Endothelial cell of umbilical vein (primary cell): ENCODE measurements around the gene NAGS. TPM values are rescaled to one million over a fixed set of nuclear protein-coding genes. Genes with fewer than 3 reads are reported as not detected.

ENCODE experiments used
- BruUV-seq: library from RNA; stranded (reverse); fragments of 400-500 nt; replicated peaks from 2 replicates; lab custom pipeline; 2021; lab: Mats Ljungman, UMichigan
- CTCF ChIA-PET: fragments of 300-600, 350-600 bp; sonication (Branson Sonifier 250); formaldehyde crosslinking; loops from one replicate; lab custom pipeline; 2021; ENCODE audit warnings: antibody characterized with exemption, inconsistent platforms; lab: Charles Lee
- POLR2A ChIA-PET: fragments of 300-600, 350-600 bp; sonication (Branson Sonifier 250); formaldehyde crosslinking; loops from one replicate; lab custom pipeline; 2021; ENCODE audit warnings: antibody characterized with exemption, inconsistent platforms; lab: Charles Lee
- DNase-seq: peaks from one replicate; pipeline ENCODE4 v3.0.0-alpha.2; 2011; ENCODE audit warnings: low read depth, low spot score
- FAIRE-seq: peaks from 2 replicates; lab custom pipeline; 2011; peaks lifted over from hg19 to GRCh38; lab: Jason Lieb, UNC
- H2AFZ ChIP-seq: 2 replicates; pipeline ENCODE4 v1.6.0; 2012; ENCODE audit warnings: low read depth, low read length, control low read depth, inconsistent platforms
- H3K27ac ChIP-seq: 2 replicates; pipeline ENCODE4 v1.5.1; 2011; ENCODE audit warnings: low read depth, mild to moderate bottlenecking, control low read depth, low read length, moderate library complexity; ENCODE audit not compliant: insufficient read depth
- H3K27me3 ChIP-seq, 2 experiments: 2 replicates each; pipeline versions ENCODE4 v1.6.0 to v1.6.1; 2011; ENCODE audit warnings: low read length in 2 of 2, mixed read lengths in 1 of 2; ENCODE audit not compliant: control insufficient read depth in 2 of 2, insufficient read depth in 2 of 2
- H3K36me3 ChIP-seq, 2 experiments: 2 replicates in 1 of 2; 3 replicates in 1 of 2; pipeline ENCODE4 v1.5.1; 2011; ENCODE audit warnings: low read length in 2 of 2, mild to moderate bottlenecking in 1 of 2, moderate library complexity in 1 of 2; ENCODE audit not compliant: control insufficient read depth in 2 of 2, insufficient read depth in 2 of 2; ENCODE audit errors: extremely low read depth in 1 of 2
- H3K4me1 ChIP-seq: 3 replicates; pipeline ENCODE4 v1.5.1; 2011; ENCODE audit warnings: mild to moderate bottlenecking, low read length; ENCODE audit not compliant: control insufficient read depth, insufficient read depth; ENCODE audit errors: extremely low read depth
- H3K4me2 ChIP-seq: 2 replicates; pipeline ENCODE4 v1.6.1; 2011; ENCODE audit warnings: low read length, control low read depth, mixed read lengths; ENCODE audit not compliant: insufficient read depth
- H3K4me3 ChIP-seq, 3 experiments: fragments of 200-600 bp in 1 of 3; sonication (generic), shearing (Covaris generic) in 1 of 3; replicated peaks in 1 of 3; 2 replicates each; pipeline ENCODE4 v1.5.1; 2011 to 2016; ENCODE audit warnings: control low read depth in 3 of 3, low read length in 3 of 3, mild to moderate bottlenecking in 2 of 3, inconsistent platforms in 1 of 3, low read depth in 1 of 3, moderate library complexity in 1 of 3; ENCODE audit not compliant: insufficient read depth in 1 of 3
- H3K79me2 ChIP-seq: 2 replicates; pipeline ENCODE4 v1.6.0; 2012; ENCODE audit warnings: low read length, inconsistent platforms; ENCODE audit not compliant: control insufficient read depth, insufficient read depth
- H3K9ac ChIP-seq: replicated peaks from 2 replicates; pipeline ENCODE3; 2011; ENCODE audit warnings: low read length, control low read depth; ENCODE audit not compliant: insufficient read depth; ENCODE audit errors: extremely low read depth
- H3K9me1 ChIP-seq: replicated peaks from 3 replicates; pipeline ENCODE4 v1.6.0; 2011; ENCODE audit warnings: mild to moderate bottlenecking, low read length; ENCODE audit not compliant: control insufficient read depth, insufficient read depth; ENCODE audit errors: extremely low read depth
- H3K9me3 ChIP-seq: replicated peaks from 2 replicates; pipeline ENCODE4 v1.5.1; 2012; ENCODE audit warnings: low read length, inconsistent platforms; ENCODE audit not compliant: control insufficient read depth, insufficient read depth
- H4K20me1 ChIP-seq: replicated peaks from 2 replicates; pipeline ENCODE3; 2011; ENCODE audit warnings: mild to moderate bottlenecking, low read length; ENCODE audit not compliant: control insufficient read depth, insufficient read depth; ENCODE audit errors: extremely low read depth
- FOS ChIP-seq: IDR thresholded peaks from 2 replicates; pipeline ENCODE4 v1.6.1; 2011; ENCODE audit warnings: mild to moderate bottlenecking, low read length, moderate library complexity, borderline replicate concordance; ENCODE audit not compliant: insufficient read depth
- GATA2 ChIP-seq: IDR thresholded peaks from 2 replicates; pipeline ENCODE4 v1.7.0; 2011; ENCODE audit warnings: low read depth, mild to moderate bottlenecking, moderate library complexity, mixed read lengths, low read length; ENCODE audit not compliant: insufficient read length, insufficient read depth
- JUN ChIP-seq: IDR thresholded peaks from 2 replicates; pipeline ENCODE4 v1.6.1; 2011; ENCODE audit warnings: borderline replicate concordance, low read depth; ENCODE audit not compliant: insufficient read length, insufficient read depth
- POLR2A ChIP-seq: IDR thresholded peaks from 2 replicates; pipeline ENCODE4 v1.6.1; 2012; ENCODE audit warnings: low read depth, mild to moderate bottlenecking, control low read depth, low read length
- POLR2AphosphoS5 ChIP-seq: IDR thresholded peaks from 2 replicates; pipeline ENCODE4 v1.6.1; 2012; ENCODE audit warnings: low read depth, mild to moderate bottlenecking, control low read depth, low read length, moderate library complexity; ENCODE audit not compliant: insufficient read depth
- dilution Hi-C: fragments of 300-500 bp; cut with MboI; formaldehyde crosslinking; loops from one replicate; pipeline ENCODE4 v1.15.0; 2019; ENCODE audit warnings: low sequenced_read_pairs; ENCODE audit not compliant: extremely low pct_ligation_motif_present
- intact Hi-C: fragments of 100-400 bp; cut with micrococcal nuclease; formaldehyde crosslinking; loops from one replicate; pipeline ENCODE4 v1.10.0; 2022
- polyA plus RNA-seq, 4 experiments: library from polyadenylated mRNA; depleted of rRNA in 3 of 4; stranded (reverse) in 3 of 4; unstranded in 1 of 4; fragments of >200 nt; gene quantifications; 2 replicates each; pipeline versions ENCODE4 v1.2.1 to v1.2.3, GENCODE V29; 2011 to 2012; ENCODE audit warnings: missing spikeins in 1 of 4
- total RNA-seq: library from RNA; stranded (reverse); gene quantifications from 2 replicates; pipeline ENCODE4 v1.2.3, GENCODE V29; 2021
- TF ChIP-seq, protein P1 (sequence below): IDR thresholded peaks from 2 replicates; pipeline ENCODE4 v1.6.1; 2011; ENCODE audit not compliant: insufficient read depth, insufficient read length
- TF ChIP-seq, protein P2 (sequence below), 2 donors: IDR thresholded peaks; 1 replicate in 1 of 2; 2 replicates in 1 of 2; pipeline ENCODE4 v1.5.1; 2011; ENCODE audit warnings: low read length in 2 of 2, mild to moderate bottlenecking in 2 of 2, moderate library complexity in 2 of 2, control low read depth in 1 of 2, inconsistent platforms in 1 of 2, low read depth in 1 of 2; ENCODE audit not compliant: insufficient read depth in 1 of 2; ENCODE audit errors: extremely low read depth in 1 of 2

Gene NAGS
- total and polyA plus RNA-seq, 2 donors (not counting 3 experiments of a cell fraction or from before 2014, with no cell fraction given), result 3.3 to 6.1 TPM

DNA sequence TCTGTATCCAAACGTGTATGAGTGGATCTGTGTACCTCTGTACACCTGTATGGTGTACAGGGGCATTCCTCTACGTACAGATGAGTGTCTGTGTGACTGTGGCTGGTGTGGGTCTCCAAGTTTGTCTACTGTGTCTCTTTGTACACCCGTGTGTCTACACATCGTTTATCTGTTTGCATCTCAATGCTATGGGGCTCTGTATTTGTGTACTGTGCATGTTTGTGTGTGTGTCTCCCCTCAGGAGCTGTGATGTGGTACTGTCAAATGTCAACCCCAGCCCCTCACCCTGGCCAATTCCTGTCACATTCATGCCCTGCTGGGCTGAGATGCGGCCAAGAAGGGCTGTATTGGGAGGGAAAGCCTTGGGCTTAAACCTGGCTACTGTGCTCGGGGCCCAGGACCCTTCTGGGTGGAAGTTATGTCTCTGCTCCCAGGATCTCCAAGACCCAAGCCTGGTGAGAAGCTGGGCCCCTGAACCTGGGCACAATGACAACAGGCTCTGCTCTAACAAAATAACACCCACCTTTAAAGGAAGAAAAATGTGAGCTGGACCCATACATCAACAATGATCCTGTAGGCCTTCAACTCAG lies 3.5 kb upstream of the NAGS start:
- POLR2A ChIA-PET, result no interaction called here
- Histone ChIP-seq H3K9ac (no peak overlapping the region), H3K9me3 (no peaks in the 10 kb centered on the region), H3K79me2 (peaks cover 9% of the 10 kb centered on the region), H3K36me3 (no peaks in the 10 kb centered on the region), H3K27ac (no peak overlapping the region), H3K4me3 (no peak overlapping the region), H3K4me1 (peaks cover 26% of the 10 kb centered on the region), H4K20me1 (no peaks in the 10 kb centered on the region), H2AFZ (no peak overlapping the region), H3K9me1 (no peaks in the 10 kb centered on the region), H3K27me3 (no peaks in the 10 kb centered on the region), H3K4me2 (no peak overlapping the region)
- CTCF ChIA-PET, result interaction anchor here (0.8 to 2.5 kb wide), 3 partner anchors 58 to 91 kb away, joined by 3 to 14 read pairs (median 4); partner anchors contain the start of gene PPY
- DNase-seq (no peak), FAIRE-seq (no peak)
- TF ChIP-seq, protein P1, sequence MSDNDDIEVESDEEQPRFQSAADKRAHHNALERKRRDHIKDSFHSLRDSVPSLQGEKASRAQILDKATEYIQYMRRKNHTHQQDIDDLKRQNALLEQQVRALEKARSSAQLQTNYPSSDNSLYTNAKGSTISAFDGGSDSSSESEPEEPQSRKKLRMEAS, result no peak
- no peak for TF ChIP-seq FOS
- no peak for TF ChIP-seq POLR2A
- TF ChIP-seq JUN, result no peak
- no peak for TF ChIP-seq POLR2AphosphoS5
- no peak for TF ChIP-seq GATA2
- TF ChIP-seq, protein P2, sequence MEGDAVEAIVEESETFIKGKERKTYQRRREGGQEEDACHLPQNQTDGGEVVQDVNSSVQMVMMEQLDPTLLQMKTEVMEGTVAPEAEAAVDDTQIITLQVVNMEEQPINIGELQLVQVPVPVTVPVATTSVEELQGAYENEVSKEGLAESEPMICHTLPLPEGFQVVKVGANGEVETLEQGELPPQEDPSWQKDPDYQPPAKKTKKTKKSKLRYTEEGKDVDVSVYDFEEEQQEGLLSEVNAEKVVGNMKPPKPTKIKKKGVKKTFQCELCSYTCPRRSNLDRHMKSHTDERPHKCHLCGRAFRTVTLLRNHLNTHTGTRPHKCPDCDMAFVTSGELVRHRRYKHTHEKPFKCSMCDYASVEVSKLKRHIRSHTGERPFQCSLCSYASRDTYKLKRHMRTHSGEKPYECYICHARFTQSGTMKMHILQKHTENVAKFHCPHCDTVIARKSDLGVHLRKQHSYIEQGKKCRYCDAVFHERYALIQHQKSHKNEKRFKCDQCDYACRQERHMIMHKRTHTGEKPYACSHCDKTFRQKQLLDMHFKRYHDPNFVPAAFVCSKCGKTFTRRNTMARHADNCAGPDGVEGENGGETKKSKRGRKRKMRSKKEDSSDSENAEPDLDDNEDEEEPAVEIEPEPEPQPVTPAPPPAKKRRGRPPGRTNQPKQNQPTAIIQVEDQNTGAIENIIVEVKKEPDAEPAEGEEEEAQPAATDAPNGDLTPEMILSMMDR (IDR thresholded peaks at IDR 0.05; ENCODE audit: extremely low read depth in 1 of 2, insufficient read depth in 1 of 2, low read depth in 1 of 2, low read length in 2 of 2), result no peak
- BruUV-seq, result no TSS peak
- dilution Hi-C loops, result no loop called here
- intact Hi-C loops, result loop anchor here (10.0 kb wide), 1 partner anchor 114 kb away; no protein-coding TSS in a partner anchor
